Mammary epithelial cell (primary cell): ENCODE measurements around the gene LRRC18.

Experiments used
- CTCF ChIP-seq, 2 donors: IDR thresholded peaks in 1 of 2; conservative IDR thresholded peaks in 1 of 2; 2 replicates each; pipeline ENCODE4 v1.5.1; 2011 to 2012; ENCODE audit warnings: inconsistent platforms in 2 of 2, low read length in 2 of 2, mild to moderate bottlenecking in 2 of 2, control low read depth in 1 of 2, low read depth in 1 of 2; ENCODE audit not compliant: insufficient read depth in 1 of 2; ENCODE audit errors: extremely low read depth in 1 of 2
- EZH2 ChIP-seq: IDR thresholded peaks from 2 replicates; pipeline ENCODE4 v1.6.1; 2012; ENCODE audit warnings: low read length, inconsistent platforms, borderline replicate concordance

DNA sequence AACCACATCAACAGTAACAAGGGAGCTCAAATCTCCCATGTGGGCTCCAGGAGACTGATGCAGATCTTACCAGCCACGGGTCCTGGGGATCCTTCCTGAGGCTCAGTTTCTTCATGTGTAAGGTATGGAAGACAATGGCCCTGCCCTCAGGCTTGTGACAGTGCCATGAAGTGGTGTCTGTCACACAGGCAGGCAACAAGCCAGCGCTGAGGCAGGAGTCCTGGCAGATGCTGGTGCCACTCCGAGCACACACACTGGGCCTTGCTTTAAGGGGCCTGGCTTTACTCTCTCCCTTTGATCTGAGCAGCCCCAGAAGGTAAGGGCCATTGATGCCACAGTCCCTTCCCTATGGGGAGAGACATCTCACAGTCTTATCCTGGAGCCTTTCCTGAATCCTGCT, 28.4 kb upstream of the LRRC18 start:
- TF ChIP-seq CTCF (conservative IDR thresholded peaks at IDR 0.05 in 1 of 2, IDR thresholded peaks at IDR 0.05 in 1 of 2; ENCODE audit: extremely low read depth in 1 of 2, insufficient read depth in 1 of 2, low read depth in 1 of 2, low read length in 2 of 2) (no peak), EZH2 (no peak)
